SK-N-SH (cell line): ENCODE results near the gene PFKFB1.

Source experiments
- ELF1 ChIP-seq: IDR thresholded peaks from 2 replicates; pipeline ENCODE4 v1.4.0; 2012
- EP300 ChIP-seq, 2 experiments: IDR thresholded peaks; 2 replicates each; pipeline versions ENCODE4 v1.4.0 to v1.6.1; 2012; ENCODE audit warnings: borderline replicate concordance in 1 of 2, low read depth in 1 of 2, low read length in 1 of 2
- SIN3A ChIP-seq: IDR thresholded peaks from 2 replicates; pipeline ENCODE4 v1.6.1; 2012; ENCODE audit warnings: low read depth, mild to moderate bottlenecking, low read length, moderate library complexity, borderline replicate concordance
- SMC3 ChIP-seq: IDR thresholded peaks from 2 replicates; pipeline ENCODE4 v1.6.1; 2012; ENCODE audit warnings: low read depth, low read length, improper control_type of control experiment
- YY1 ChIP-seq: IDR thresholded peaks from 2 replicates; pipeline ENCODE4 v1.4.0; 2012; ENCODE audit warnings: low read depth, mild to moderate bottlenecking
- TF ChIP-seq, protein P1 (sequence below): fragments of 200-600 bp; sonication (generic); IDR thresholded peaks from 2 replicates; pipeline ENCODE4 v1.6.1; 2017; ENCODE audit warnings: antibody characterized with exemption, mild to moderate bottlenecking, moderate library complexity

DNA sequence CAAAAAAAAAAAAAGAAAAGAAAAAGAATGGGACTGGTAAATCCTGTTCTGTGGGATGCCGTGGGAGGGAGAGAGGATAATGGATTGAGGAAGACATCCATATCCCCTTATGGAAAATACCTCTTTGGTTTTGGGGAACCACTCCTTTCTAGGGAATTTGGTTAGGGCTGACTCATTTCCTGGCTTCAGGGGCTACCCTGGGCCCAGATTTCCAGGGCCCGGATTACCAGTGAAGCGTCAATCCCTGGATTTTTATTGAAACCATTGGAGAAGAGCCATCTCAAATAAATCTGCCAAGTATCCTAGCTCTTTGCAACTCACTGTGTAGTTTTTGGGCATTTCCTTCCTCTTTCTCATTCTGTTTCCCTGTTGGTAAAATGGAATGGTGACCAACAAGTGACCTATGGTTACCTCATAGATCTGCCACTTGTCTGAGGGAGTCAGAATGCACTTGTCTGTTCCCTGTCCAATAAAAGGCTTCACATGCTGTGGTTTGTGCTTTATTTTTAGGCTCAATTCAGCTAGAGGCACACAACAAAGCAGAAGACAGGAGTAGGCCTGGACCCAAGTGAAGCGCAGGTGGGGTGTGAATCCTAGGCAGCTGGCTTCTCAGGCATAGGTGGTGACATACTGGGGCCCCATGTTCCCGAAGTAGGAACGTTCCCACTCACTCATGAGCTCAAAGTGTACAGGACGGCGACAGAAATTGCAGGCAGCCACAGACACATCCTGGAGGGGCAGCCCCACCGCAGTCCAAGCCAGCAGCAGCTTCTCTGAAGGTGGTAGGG lies 14.8 kb upstream of the PFKFB1 start:
- TF ChIP-seq SIN3A (no peak), ELF1 (no peak), SMC3 (no peak), YY1 (no peak), EP300 (IDR thresholded peaks at IDR 0.05; ENCODE audit: borderline replicate concordance in 1 of 2, low read depth in 1 of 2, low read length in 1 of 2) (no peak)
- TF ChIP-seq, protein P1, sequence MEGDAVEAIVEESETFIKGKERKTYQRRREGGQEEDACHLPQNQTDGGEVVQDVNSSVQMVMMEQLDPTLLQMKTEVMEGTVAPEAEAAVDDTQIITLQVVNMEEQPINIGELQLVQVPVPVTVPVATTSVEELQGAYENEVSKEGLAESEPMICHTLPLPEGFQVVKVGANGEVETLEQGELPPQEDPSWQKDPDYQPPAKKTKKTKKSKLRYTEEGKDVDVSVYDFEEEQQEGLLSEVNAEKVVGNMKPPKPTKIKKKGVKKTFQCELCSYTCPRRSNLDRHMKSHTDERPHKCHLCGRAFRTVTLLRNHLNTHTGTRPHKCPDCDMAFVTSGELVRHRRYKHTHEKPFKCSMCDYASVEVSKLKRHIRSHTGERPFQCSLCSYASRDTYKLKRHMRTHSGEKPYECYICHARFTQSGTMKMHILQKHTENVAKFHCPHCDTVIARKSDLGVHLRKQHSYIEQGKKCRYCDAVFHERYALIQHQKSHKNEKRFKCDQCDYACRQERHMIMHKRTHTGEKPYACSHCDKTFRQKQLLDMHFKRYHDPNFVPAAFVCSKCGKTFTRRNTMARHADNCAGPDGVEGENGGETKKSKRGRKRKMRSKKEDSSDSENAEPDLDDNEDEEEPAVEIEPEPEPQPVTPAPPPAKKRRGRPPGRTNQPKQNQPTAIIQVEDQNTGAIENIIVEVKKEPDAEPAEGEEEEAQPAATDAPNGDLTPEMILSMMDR: no peak
